GM19238 (cell line): ENCODE data around the gene SEC14L2.
"Not testable (repeated sequence)": the region's sequence is repeated elsewhere in the genome, so short reads cannot be mapped to it uniquely, and the experiment has no call there.

ENCODE experiments used
- DNase-seq: peaks from one replicate; pipeline ENCODE4 v3.0.0; 2011; ENCODE audit warnings: low spot score; ENCODE audit not compliant: insufficient read length

The SEC14L2 gene

DNA sequence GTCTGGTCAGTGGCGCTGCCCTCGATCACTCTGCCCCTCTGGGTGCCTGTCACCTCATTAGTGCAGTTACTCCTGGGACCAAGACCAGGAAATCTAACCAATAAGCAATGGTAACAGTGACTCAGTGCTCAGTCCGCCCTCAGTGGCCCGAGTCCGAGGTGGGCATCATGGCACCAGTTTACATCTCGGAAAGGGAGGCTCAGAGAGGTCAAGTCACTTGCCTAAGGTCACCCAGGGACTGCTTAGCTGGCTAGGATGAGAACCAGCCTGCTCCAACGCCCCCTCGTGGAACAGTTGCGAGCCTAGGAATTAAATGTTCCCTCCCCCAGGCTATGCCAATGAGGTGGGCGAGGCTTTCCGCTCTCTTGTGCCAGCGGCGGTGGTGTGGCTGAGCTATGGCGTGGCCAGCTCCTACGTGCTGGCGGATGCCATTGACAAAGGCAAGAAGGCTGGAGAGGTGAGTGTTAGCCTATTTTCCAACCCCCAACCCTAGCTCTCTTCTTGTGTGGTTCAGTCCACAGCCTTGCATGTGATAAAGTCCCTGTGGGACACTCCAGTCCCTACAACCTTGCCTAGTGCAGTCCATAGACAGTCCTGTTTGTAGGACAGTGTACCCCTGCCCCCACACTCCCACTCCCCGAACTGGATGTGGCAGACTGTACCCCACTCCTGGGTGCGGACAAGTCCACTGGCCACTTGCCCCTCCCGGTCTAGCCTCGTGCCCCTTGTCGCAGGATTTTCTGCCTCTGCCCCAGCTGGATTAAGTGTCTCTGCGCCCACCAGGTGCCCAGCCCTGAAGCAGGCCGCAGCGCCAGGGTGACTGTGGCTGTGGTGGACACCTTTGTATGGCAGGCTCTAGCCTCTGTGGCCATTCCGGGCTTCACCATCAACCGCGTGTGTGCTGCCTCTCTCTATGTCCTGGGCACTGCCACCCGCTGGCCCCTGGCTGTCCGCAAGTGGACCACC lies 29.9 kb downstream of the SEC14L2 start:
- peak; percentile 53 for DNase-seq

DNA sequence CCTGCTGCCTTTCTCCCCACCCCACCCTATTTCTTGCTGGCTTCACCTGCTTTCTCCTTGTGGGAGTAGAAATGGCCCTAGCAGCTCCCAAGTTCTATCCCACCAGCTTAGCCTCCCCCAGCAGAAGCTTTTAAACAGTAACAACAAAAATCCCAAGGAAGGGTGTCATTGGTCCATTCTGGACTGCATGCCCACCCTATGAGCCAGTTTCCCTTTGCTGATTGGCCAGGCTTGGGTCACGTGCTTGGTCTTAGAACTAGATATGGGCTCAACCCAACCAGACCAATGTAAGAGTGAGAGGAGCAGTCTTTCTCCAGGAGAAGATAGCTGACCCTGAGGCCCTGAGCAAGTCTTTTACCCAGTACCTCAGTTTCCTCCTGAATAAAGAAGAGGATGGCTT lies 31.1 kb downstream of the SEC14L2 start:
- DNase-seq, result no peak

DNA sequence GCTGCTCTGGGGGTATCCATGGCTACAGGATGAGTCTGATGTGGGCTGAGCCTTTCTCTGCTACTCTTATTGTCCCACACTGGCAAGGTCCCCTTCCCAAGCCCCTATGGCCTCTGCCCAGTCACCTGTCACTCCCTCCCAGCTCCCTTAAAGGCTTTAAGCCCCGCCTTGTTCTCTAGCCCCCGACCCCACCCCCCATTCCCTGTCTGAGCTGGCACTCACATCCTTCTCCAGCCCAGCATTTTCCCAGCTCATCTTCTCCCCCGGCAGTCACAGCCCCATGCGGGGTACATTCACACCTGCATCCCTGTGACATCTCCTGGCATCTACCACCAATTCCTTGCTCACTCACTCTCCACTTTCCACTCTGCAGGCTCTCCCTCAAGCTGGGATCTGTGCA lies 33.1 kb downstream of the SEC14L2 start:
- DNase-seq, result no peak

DNA sequence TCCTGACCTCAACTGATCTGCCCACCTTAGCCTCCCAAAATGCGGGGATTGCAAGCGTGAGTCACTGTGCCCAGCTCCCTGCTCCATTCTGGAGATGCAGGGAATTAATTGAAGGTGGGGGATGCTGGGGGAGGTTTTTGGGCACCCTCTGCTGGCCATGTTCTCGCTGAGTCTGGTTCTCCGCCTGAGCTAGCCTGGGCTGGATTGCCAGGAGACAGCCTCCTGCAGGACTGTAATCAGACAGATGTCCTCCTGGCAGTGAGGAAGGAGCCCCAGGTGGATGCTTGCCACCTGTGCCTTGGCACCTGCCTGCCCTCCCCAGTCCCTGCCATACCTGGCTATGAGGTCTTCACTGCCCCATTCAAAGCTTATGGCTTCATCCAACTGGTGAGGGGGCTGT lies 34.1 kb downstream of the SEC14L2 start:
- DNase-seq, result no peak

DNA sequence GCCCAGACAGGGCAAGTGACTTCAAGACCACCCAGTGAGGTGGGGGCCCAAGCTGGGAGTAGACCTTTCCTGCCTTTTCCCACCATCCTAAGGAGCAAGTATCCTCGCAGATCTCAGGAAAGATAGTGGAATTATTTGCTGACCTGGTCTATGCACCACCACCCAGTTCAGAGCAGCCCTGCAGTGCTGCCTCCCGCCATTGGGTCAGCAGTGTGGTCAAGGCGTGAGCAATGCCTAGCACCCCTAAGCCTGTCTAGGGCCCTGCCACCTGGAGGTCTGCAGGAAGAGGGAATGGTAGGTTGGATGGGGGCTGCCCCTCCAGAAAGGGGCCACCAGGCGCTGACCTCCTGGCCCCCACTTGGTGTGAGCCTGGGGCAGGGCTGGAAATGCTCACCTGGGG lies 35.3 kb downstream of the SEC14L2 start:
- no peak for DNase-seq

DNA sequence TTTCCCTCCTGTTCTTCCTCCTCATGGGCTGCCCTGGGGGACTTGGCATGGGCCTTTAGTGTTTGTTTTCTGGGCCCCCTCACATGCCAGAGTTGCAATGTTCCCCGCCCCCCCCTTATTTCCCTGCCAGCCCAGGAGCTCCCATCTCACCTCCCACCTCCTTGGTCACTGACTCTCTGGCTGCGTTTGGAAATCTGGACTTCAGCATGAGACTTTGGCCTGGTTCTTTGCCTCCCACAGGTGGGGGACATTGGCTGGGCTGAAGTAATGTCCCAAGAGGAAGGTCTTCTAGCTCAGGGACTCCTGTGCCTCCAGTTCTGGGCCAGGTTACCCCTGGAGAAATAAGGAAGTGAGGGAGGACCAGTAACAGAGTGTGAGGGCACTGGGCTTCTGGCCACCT lies 35.7 kb downstream of the SEC14L2 start:
- no peak for DNase-seq

DNA sequence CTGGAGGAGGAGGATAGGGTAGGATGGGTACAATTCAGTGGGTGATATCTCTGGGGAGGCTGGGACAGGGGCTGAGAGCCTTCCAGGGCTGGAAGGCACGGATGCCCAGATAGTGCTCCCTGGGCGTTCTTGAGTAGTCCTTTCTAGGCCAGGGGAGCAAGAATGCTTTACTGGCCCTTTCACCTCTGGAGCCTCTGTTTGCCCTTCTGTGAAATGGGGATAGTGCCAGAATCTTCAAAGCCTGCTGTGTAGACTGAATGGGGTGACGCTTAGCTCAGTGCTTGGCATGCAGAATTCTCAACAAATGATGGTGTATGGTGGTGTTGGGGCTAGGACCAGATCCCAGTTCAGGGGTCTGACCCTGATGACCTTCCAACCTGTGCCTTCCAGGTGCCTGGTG lies 36.4 kb downstream of the SEC14L2 start:
- no peak for DNase-seq

DNA sequence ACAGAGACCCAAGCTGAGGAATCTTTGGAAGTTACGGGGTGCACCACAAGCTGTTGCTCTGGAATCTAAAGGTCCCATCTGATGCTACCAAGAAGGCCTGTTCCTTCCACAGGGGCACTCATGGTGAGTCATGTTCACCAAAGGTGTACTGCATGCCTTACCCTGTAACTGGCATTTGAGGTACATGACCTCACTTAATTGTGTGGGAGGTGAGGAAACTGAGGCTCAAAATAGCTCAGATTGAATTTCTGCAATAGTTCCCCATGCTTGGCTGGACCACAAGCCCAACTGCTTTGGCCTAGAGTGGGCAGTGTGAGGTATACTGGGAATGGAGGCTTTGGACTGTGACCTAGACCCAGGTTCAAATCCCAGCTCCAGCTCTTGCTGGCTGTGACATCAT lies 37.0 kb downstream of the SEC14L2 start:
- no peak for DNase-seq

DNA sequence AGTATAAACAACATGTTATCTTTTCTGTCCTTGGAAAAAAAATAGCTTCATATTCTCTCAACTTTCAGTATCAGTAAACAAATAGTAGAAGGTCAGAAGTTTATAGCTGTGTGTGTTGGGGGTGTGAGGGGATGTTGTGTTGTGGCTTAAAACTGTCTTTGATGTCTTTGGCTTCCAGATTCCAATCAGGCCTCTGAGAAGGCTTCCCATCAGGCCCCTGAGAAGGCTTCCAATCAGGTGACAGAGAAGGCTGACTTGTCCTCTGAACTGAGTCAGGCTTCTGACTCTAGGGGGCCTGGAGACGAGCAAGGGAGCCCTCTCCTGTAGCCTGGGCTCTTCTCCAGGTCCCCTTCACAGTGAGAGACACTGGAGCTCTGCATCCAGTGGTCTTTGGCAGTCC lies 38.0 kb downstream of the SEC14L2 start:
- DNase-seq, result no peak

DNA sequence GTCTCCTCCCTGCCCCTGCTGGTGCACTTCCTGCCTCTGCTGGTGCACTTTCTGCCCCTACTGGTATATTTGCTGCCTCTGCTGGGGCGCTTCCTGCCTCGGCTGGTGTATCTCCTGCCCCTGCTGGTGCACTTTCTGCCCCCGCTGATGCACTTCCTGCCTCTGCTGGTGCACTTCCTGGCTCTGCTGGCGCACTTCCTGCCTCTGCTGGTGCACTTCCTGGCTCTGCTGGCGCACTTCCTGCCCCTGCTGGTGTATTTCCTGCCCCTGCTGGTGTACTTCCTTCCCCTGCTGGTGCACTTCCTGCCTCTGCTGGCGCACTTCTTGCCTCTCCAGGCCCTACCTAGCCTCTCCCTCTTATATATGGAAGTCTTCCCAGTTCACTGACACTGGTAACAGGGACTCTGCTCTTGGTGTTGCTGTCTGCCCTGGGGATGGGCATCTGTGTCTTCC lies 38.9 kb downstream of the SEC14L2 start:
- DNase-seq, result no peak

DNA sequence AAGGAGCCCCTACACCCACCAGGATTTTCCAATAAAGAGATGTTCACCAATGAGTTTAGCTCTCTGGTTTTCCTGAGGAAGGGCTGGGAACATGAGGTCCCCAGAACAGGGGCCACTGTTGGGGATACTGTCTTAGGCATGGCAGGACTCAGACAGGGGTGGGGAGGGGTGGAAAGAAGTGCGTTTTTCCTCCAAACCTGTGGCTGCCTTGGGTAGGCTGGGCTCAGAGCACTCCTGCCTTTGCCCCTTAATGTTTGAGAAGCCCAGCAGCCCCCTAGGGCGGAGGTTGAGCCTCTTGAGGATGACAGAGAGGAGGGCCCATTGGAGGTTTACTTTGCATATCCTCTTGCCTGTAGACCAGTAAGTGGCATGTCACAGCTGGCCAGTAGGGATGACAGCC lies 39.4 kb downstream of the SEC14L2 start:
- DNase-seq, result no peak

DNA sequence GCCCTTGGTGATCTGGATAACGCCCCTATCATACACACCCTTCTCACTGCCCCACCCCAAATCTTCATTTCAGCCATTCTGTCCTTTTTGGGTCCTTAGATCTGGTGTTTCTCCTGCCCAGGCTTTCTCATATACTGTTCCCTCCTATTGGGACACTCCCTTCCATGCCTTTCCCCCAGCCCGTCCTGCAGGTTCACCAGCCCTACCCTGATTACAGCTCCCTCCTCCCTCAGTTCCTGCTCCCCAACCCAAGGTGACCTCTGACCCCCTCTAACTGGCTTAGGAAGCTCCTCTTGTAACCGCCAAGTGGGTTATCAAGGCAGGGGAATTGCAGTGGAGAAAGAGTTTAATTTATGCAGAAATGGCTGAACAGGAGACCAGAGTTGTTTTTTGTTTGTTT lies 41.7 kb downstream of the SEC14L2 start:
- no peak for DNase-seq

DNA sequence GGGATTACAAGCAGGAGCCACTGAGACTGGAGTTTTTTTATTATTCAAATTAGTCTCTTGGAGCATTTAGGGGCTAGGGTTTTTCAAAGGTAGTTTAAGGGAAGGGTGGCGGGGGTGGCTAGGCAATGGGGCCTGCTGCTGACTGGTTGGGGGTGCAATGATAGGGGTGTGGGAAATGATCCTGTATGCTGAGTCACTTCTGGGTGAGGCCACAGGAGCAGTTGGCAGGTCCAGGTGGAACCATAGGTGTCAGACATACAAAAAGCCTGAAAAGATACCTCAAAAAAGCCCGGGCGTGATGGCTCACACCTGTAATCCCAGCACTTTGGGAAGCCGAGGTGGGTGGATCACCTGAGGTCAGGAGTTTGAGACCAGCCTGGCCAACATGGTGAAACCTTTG lies 42.4 kb downstream of the SEC14L2 start:
- no peak for DNase-seq

DNA sequence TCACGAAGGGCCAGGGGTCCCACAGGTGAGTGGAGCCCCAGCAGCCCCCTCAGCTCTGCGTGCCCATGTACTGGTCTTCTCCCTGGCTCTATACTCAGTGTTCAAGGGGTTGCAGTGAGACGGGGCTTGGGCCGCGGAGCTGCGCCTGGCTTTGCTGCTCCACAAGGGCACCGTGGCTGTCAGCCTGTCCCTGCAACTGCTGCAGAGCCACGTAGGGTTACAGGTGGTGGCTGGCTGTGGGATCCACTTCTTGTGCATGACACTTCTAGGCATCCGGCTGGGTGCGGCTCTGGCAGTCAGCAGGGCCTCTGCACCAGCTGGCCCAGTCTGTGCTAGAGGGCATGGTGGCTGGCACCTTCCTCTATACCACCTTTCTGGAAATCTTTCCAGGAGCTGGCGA lies 43.0 kb downstream of the SEC14L2 start:
- no peak for DNase-seq

DNA sequence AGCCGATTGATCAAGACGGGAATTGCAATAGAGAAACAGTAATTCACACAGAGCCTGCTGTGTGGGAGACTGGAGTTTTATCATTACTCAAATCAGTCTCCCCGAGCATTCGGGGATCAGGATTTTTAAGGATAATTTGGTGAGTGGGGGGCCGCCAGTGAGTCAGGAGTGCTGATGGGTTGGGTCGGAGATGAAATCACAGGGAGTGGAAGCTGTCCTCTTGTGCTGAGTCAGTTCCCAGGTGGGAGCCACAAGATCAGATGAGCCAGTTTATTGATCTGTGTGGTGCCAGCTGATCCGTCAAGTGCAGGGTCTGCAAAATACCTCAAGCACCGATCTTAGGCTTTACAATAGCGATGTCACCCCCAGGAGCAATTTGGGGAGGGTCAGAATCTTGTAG lies 44.3 kb downstream of the SEC14L2 start:
- no peak for DNase-seq

DNA sequence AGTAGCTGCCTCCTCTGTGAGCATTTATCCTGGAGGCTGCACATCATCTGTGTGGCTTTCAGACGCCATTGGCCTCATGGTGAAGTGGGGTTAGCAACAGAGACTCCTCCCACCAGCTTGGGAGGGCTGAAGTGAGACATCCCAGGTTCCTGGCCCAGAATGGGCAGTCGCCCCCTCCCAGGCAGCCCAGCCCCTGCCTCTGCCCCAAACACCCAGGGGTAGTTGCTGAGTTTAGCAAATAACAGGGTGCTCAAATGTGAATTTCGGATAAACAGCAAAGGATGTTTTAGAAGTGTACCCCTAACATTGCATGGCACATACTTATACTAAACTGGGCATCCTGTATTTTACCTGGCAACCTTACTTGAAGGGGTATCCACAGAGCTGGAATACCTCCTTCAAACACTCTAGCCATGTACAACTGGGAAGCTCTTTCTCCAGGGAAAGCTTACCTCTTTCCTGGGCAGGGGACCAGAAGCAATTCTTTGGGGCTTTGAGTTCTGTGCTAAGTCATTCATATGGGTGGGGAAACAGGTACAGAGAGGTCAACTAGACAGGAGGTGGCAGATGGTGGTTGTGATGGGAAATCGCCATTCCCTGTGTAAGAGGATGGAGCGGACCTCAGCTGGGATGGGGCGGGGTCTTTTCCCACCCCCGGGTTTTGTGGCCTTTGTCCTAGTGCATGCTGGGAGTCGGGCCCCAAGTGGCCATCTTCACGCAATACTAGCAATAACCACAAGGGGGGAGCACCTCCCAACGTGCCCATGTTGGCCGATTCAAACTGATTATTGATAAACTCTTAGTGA lies 48.0 kb downstream of the SEC14L2 start:
- peak; percentile 69 for DNase-seq

DNA sequence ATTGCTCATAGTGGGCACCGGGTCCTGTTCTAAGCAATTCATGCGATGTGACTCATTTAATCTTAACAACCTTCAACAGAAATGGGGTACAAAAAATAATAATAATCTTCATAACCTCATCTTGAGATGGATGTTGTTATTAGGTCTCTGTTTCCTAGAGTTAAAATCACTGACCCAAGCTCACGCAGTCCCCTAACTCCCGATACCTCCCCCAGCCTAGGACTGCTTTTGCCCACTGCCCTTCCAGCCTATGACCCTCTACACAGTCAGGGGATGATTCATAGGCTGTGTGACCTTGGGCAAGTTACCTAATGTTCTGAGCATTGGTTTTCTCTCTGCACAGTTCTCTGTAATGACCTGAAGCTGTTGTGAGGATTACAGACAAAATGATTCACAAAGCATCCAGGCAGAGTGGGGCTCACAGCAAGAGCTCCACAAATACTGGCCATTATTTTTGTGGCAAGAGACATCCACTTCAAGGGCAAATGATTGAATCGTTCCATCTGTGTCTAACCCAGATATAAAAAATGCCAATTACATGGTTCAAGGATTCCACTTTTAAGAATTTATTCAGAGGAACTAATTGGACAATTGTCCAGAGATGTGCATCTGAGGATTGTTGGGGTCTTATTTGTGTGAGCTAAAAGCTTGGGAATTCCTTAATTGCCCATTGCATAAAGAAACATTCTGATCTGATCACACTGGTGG lies 48.8 kb downstream of the SEC14L2 start:
- no peak for DNase-seq

DNA sequence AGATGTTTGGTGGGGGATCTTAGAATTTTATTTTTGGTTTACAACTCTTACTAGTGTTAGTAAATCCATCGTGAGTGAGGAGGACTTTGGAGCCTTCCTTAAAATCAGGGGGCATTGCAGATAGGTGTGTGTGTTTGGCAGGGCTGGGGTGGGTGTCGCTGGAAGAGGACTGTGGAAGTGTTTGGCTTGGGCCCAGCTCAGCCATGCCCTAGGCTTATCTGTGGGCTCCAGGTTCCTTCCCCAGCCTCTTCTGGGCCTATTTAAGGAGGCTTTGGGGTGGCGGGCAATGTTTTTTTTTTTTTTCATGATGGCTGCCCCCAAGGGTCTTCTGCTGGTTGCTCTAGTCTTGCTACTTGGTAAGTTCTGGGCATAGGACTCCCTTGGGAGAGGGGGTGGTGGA lies 50.8 kb downstream of the SEC14L2 start:
- no peak for DNase-seq

DNA sequence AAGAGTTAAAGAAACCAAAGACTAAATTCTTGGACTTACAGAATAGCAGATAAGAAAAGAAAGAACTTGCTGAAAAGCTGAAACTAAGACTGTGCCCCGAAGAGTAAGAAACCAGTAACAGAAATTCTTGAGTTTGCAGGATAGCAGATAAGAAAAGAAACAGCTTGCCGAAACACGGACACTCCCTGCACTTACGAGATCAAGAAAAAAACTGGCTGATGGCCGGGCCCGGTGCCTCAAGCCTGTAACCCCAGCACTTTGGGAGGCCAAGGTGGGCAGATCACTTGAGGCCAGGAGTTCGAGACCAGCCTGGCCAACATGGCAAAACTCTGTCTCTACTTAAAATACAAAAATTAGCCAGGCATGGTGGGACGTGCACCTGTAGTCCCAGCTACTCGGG lies 54.7 kb downstream of the SEC14L2 start:
- DNase-seq, result not testable (repeated sequence)

DNA sequence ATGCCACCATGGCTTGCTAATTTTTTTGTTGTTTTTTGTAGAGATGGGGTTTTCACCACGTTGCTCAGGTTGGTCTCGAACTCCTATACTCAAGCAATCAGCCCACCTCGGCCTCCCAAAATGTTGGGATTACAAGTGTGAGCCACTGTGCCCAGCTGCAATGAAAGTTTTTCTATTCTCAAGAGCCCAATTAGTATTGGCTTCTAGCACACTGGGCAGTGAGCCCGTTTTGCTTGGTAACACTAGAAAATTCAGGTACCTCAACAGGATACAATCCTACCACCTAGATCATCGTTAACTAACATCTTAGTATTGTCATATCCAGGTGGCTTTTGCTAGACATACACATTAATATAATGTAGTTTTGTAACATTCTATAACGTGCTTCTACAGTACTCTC lies 56.0 kb downstream of the SEC14L2 start:
- no peak for DNase-seq

DNA sequence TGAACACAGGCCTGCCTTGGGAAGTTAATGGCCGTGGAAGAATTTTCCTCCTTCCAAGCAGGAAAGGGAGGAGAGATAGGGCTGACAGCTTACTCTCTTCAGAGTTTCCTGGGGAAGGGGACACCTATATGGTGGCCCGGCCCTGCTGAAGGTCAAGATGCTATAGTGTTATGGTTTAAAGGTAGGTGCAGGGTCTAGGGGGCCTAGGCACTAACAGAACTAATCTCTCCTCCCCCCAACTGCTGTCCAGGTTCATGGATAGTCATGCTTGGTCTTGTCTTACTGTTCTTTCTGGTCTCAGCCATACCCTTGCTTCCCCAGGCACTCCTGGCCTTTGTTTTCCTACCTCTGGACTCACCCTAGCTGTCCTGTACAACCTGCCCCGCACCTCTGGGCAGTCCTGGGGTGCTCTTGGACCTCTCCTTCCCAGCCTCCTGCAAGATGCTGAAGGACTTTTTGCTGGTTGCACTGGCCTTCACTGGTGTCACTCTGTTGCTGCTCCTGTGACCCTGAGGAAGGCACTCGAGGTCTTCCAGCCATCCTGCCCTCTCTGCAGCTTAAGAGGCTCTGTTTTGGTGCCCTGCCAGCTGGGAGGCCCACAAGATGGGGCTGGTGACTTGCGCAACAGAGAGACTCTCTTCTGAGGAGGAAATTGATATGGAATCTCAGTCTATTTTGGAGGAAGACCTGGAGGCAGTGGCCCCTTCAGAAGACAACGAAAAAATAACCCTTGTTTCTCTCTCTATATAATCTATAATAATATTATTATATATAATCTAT lies 57.1 kb downstream of the SEC14L2 start:
- no peak for DNase-seq
